GM19395 (cell line): ENCODE measurements around the gene MRPL27.
"Not testable (repeated sequence)": the region's sequence is repeated elsewhere in the genome, so short reads cannot be mapped to it uniquely, and the experiment has no call there.

ENCODE experiments used
- ATAC-seq: cut with Tn5 transposase; IDR thresholded peaks from one replicate; pipeline ENCODE4 v1.9.1; 2021; ENCODE audit warnings: mild to moderate bottlenecking, moderate library complexity; ENCODE audit not compliant: unreplicated experiment

Gene MRPL27

GRCh38 chr17:50347117-50347893, 25.7 kb downstream of the MRPL27 start:
- ATAC-seq, result no peak

DNA sequence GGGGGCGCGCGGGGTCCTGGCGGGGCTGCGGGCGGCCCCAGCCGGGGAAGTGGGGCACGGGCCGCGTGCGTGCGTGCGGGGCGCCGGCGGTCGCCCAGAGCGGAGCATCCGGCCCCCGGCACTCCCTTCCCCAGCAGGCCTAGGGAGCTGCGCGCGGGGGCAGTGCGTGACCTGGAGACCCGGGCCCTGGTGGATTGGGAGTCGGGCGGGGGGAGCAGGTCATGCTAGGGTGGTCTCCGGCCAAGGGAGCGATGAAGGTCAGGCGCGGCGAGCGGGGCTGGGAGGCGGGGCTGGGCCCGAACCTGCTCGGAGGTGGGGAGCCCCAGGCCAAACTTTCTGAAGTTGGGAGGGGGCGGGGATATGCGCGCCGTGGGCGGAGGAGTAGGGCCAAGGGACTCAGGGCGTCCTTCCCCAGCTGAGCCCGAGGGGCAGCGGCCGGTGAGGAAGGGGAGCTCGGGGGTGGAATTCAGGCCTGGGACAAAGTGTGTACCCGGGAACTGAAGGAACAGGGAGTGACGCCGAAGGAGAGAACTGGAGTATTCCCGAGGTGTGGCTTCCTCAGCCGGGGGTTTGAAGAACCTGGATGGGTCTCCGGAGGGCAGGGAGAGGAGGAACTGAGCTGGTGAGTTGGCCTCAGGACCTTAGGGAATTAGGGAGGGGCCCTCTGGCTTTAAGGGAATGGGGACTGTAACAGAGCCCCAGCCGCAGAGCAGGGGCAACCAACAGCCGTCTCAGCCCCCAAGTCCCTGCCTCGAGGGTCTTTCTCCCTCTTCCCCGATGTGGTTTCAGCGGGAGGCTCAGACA, 26.5 kb downstream of the MRPL27 start:
- ATAC-seq, result peak; percentile 69

- ATAC-seq, result peak; percentile 75
Measured at GRCh38 chr17:50345432-50346312, 27.3 kb downstream of the MRPL27 start, which contains the start of gene XYLT2. TSS of gene XYLT2 (plus strand) at chr17:50346126. CDS start at chr17:50346141, 15 bp downstream.

DNA sequence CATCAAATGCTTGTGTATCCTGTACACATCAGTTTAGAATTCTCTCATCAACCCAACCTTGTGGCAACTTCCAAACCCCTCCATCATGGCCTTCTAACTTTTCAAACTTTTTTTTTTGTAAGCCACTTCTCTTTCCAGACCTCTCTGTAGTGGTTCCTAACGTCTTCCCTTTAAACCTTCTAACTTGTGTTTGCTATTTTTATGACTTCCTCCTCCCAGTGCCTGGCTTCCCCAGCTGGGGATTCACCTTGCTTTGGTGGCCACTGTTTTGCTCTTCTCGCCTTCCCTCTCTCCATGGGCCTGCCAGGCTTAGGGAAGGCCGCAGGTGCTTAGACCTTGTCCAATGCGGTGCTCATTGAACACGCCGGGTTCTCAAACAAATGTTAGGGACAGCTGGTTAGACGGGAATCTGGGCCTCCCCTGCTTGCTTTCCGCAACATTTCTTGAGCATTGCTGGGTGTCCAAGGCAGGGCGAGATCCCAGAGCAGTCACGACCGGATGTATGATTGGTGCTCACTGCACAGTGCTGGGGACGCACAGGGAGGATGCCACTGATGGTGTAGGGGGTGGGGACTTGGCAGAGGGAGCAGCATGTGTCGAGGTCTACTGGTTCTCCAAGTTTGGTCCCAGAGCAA, 28.1 kb downstream of the MRPL27 start:
- ATAC-seq, result no peak

DNA sequence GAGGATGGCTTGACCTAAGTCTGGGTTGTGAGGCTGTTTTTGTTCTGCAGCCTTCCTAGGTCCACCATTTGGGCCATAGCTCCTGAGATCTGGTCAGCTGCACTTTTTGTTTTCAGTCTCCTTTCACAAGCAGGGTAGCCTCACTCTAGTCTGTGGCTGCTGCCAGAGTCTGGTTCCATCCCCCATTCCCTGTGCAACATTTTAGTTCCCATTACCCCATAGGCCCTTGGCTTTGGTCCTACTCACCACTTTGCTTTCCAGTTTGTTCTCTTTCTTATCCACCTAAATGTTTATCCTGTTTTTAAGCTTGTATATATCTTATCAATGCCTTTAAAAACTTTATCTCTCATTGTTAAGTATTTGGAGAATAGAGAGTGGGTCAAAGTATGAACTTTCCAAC, 33.6 kb downstream of the MRPL27 start:
- ATAC-seq, result no peak

DNA sequence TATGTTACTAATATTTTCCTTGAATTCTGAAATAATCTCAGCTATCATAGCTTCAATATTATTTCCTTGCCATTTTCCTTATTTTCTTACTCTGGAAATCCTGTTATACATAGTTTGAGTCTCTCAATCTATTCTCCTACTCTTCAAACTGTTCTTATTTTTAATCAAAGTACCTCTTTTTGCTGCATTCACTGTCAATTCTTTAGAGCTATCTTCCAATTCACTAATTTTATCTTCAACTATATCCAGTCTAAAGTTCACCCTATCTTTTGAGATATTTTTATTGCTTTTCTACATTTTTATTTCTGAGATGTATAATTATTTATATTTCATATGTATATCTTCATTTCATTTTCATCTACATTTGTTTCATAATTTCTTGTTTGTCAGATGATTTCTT, 34.3 kb downstream of the MRPL27 start:
- no peak for ATAC-seq

- ATAC-seq, result no peak
Measured at GRCh38 chr17:50337956-50338355, 35.0 kb downstream of the MRPL27 start.

DNA sequence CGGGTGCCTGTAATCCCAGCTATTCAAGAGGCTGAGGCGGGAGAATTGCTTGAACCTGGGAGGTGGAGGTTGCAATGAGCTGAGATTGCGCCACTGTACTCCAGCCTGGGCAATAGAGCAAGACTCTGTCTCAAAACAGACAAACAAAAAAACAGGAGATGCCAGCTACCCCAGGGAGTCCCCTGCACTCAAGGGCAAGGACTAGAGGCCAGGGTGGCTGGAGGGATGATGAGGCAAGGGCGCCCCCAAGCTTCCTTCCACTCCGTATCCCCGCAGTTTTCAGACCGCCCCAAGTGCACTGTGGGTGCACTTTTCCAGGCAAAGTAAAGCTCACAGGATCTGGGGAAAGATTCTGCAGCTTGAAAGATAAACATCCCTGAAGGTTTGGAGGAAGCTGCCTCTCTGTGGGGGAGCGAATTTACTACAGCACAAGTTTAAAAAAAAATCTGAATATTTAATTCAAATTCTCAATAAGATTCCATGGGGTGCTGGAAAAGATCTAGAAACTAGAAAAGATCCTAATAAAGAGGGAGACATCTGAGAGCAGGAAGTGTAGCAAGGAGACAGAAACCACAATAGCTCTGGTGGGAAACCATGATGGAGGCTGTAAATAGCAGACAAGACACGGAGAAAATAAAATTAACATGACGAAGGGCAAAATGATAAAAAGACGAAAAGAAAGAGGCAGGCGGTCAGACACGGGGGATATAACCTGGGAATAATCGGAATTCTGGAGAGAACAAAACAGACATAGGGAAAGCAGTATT, 39.5 kb downstream of the MRPL27 start:
- not testable (repeated sequence) for ATAC-seq

DNA sequence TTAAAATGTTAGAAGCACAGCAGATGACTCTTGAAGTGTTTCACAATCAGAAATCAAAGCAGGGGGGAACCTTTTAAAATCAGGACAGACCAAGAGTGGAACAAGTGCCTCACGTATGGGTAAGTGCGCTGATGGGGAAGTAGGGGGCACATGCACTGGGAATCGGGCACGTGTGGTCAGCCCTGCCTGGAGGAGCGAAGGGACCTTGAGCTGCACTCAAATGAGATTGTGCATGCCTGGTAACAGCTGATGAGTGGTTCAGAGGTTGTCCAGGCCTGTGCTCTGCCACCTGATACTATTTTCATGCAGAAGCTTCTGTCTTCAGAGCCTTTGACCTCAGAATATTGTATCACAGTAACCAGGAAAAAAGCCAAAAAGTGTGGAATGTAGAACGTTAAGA, 40.8 kb downstream of the MRPL27 start:
- no peak for ATAC-seq

- ATAC-seq, result no peak
Measured at GRCh38 chr17:50331085-50331791, 41.7 kb downstream of the MRPL27 start.

DNA sequence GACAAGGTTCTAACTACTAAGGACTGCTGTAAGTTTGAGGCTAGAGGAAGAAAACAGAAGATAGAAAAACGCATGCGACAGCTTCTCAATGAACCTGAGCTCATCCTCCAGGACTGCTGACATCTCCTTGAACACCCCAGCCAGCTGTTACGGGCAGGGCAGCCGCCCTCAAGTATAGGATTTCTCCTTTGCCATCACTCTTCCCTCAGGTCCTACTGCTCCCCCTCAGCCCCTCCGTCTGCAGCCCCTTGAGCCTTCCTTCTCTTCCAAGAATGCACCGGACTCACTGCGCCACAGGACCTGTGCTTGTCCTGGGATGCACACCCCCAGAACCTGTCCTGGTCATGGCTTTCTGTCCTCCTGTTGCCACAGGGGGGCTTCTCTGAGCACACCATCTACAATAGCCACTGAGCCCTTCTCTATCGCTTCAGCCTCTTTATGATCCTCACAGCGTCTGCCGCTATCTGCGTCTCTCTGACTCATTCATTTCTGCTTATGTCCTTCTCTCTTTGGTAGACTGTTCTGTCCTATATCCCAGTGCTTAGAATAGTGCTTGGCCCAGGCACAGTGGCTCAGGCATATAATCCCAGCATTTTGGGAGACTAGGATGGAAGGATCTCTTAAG, 42.7 kb downstream of the MRPL27 start:
- no peak for ATAC-seq

GRCh38 chr17:50329716-50330115, 43.3 kb downstream of the MRPL27 start:
- no peak for ATAC-seq

DNA sequence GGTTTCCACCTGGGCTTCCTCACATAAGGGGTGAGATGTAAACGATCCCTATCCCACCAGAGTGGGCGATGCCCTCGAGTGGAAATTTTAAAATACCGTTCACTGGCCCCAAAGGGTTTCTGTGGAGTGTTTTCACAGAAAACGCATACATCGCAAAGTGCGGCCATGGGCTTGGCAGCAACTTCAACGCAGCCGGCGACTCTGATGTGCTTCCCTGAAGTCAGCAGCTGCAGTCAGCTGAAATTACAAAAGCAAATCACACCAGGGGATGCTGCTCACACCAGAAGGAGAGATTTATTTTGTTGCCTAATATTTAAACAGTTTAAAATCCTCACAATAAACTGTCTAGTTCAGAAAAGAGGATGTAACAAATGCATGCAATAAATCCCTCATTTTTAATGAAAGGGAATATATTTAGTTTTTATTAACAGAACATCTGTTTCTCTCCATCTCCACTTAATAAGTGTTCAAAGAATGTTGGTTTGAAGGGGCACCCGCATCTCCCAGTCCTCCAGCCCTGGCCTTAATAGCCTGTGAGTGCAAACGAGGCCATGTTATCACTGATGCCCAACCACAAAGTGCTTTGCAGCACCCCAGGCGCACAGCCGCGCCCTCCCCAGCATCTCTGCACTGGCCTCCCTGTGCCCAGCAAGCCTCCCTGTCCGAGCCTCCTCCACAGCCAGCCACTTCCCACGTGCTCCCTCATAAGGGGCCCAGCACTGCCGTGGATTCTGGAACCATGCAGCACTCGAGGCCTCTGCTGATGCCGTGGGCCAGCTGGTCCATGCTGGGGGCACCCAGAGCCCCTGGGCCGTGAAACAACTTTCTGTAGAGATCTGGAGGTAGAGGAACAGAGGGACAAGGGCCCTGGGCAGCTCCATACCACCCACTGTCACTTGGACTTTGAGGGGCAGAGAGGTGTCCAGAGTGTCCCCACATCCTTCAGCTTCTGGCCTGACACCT, 44.3 kb downstream of the MRPL27 start:
- no peak for ATAC-seq

GRCh38 chr17:50326831-50327364, 46.1 kb downstream of the MRPL27 start:
- no peak for ATAC-seq

GRCh38 chr17:50325906-50326305, 47.1 kb downstream of the MRPL27 start:
- no peak for ATAC-seq

GRCh38 chr17:50323060-50323459, 49.9 kb downstream of the MRPL27 start:
- ATAC-seq, result no peak

DNA sequence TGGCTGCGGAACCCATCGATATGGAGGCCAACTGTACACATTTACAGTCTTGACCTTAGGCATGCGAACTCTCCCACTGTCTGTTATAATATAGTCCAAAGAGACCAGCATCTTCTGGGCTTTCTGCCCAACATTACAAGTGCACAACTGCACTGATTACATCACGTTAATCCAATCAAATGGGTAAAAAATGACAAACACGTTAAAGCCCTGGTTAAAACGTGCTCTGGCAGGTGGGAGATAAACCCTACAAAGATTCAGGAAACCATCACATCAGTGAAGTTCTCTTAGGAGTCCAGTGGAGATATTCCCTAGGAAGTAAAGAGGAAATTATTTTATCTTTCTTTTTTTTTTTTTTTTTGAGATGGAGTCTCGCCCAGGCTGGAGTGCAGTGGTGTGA, 50.7 kb downstream of the MRPL27 start:
- no peak for ATAC-seq
